ENCODE results near the gene UBE2D2.

UBE2D2 gene

DNA sequence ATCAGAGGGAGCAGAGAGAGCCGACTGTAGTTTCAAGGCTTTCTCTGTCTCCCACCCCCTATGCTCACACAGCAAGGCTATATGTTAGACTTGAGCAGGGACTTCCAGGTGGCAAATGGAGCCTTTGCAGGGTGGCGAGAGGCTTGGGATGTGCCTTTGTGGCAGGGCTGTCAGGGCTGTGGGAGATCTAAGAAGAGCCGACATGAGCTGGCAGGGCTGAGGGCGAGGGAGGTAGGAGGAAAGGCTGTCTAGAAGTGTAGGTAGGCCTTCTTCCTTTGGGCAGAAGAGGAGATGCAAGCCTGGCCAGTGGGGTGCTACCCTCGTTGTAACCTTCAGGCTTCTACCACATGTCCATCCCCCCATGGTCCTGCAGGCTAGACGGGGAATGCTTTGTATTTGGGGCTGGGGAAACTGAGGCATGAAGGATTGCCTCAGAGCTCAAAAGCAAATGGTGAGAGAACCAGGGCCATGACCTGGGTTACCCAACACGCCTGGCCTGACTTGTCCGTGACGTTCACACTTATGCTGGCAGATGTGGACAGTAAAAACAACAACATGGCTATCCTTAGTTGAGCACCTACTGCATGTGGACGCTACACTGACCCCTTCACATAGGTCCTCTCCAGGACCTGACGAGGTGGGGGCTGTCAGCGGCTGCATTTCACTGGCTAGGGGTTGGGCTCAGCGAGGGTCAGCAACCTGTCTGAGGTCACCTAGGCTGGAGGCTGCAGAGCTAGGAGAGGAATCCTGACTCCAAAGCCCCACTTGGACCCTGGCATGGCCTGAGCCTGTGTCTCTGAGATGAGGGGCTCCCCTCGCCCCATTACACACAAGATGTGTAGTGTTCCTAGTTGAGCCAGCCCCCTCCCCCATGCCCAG, 102.3 kb downstream of the UBE2D2 start:
- DNase-seq = no peak

DNA sequence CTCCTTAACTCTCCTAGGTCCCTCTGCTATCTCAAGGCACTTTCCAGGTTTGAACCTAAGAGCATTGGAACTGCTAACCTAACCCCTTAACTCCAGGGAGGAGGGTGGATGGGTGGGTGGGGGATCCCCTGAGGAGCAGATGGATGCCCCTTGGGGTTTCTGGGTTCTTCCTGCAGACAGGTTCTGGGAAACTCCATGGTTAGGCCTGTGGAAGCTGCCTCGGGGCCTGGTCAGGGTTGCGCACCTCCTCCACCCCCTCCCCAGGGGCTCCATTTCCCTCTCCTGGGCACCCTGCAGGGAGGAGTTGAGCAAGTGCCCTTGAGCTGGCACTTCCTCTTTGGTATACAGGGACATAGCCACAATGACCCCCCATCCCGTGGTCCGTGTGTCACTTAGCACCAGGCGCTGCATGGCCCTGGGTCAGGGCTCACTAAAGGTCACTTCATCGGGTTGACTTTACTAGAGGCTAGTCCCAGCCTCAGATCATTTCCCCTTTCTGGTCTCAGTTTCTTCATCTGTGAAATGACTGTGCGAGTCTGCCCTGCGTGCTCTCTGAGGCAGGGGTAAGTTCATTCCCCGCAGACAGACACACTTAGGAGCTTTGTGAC, 103.1 kb downstream of the UBE2D2 start:
- no peak for DNase-seq

DNA sequence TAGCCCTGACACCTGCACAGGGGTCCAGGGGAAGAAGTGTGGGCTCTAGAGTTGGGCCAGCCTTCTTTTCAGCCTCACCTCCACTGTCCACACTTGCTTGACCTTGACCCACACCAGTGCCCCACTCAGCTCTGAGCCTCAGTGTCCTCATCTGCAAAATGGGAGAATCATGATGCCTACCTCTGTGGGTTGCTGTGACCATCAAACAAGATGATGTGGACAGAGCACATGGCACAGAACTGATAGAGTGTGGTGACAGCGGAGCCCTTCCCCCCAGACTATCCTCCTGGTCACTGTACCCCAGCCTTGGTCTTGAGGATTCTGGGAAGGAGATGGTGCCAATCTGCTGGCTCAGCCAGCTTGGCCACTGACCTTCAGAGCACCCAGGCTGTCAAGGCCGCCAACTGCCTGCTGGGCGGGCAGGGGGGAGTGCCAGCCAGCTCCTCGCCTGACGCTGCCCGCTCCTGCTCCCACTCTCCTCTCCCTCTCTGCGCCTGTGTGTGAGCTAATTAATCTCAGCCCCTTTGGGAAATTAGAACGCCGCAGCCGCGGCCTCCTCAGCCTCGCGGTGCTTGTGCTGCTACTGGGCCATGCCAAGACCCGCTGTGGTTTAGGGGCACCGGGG, 103.7 kb downstream of the UBE2D2 start:
- DNase-seq = no peak

DNA sequence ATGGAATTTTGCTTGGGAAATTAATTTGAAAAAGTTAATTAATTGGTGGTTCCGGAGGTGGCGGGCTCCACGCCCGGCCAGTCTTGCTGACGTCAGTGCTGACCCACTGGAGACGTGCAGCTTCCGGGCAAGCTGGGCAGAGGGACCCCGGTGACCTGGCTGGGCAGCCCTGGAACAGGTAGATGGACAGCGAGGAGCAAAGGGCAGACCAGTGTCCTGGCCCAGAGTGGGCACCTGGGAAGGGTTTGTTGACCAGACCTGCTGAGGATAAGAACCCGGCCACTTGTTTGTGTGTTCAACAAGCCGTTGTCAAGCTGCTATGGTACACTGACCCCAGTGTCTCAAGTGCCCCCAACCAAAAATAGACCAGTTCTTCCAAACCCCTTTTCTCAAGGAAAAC, 104.5 kb downstream of the UBE2D2 start:
- DNase-seq = no peak

DNA sequence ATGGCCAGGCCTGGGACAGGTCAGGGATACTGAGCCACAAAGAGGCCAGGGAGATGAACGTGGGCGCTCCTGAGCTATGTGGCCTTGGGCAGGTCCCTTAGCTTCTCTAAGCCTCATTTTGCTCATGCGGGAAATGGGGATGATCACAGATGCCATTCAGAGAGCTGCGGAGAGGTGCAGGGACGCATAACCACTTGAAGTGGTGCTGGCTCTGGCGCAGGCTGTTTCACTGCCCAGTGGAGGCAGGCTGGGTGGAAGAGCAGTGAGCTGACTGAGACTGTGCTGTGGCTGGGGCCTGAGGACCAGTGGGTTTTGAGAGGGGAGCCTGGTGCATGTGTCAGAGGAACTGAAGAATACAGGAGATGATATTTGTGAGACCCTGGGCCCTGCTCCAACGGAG, 105.4 kb downstream of the UBE2D2 start:
- no peak for DNase-seq

DNA sequence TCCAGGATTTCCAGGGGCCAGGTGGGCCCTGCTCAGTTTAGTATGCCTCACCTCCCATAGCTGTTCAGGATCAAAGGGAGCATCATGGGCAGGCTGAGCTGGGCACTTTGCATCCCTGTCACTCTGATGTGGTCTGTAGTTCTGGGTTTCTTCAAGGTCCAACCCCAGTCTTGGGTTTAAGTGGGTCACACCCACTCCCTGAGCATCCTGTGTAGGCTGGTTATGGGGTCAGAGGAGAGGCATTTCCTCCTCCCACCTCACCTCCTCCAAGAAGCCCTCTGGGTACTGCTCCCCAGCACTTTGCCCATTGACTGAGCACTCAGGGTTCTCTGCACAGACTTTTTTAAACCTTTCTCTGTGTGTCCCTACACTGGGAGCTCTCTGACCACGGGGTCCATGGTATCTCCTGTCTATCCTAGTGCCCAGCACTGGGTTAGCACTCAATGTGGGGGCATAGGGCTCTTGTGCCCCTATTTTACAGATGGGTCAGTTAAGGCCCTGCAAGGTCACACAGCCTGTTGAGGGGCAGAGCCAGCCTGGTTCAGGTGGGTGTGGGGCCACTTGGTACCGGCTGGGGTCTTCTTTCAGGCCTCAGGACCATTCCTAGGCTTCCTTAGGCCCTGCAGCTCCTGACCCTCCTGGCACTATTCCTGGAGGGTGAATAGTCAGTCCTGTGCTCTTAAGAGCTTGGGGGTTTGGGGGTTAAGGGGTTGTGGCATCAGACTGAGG, 106.0 kb downstream of the UBE2D2 start:
- DNase-seq = no peak

DNA sequence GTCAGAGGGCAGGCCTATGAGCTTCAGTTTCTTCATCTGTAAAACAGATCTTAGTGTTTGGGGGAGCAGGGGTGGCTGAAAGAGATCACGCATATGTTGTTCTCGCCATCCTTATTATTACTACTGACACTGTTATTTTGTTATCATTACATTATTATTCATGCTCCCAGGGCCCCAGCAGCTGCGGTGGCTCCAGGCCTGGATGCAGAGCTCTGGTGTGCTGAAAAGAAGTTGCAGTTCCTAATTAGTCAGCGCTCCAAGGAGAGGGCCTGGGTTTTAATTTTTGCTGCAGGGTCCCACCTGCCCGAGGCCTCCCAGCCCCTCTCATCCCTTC, 106.6 kb downstream of the UBE2D2 start:
- DNase-seq = no peak

DNA sequence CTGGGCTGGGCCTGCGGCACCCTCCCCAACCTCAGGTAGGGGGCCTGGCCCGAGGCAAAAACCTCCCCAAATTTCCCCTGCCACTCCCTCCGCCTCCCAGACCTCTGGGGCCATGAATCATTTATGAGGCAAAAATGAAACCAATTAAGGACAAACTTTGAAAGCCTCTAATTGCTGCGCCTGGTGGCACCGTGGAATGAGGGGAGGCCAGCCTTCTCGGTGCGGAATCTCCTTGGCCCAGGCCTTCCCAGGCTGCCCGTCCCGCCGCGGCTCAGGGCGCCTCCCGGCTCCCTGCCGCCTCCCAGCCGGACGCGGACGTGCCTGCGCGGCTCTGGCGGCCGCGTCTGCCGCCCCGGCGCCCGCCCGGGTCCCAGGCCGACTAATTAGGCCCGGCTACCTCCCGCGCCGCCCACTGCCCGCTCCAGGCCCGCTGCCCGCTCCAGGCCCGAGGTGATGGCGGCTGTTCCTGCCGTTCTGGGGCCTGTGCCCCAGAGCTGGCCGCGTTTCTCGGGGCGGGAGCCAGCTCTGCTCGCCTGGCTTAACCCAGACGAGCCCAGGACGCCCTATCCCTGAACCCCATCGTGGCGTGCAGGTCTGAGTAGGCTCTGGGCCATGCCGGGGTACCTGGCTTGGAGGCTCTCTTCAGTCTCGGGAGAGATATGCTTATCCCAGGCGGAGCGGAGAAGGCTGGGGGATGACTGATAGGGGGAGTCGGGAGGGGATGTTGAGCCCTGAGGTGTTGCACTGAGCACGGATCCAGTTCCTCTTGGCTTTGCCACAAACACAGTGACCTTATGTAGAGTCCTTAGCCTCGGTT, 107.1 kb downstream of the UBE2D2 start:
- DNase-seq = no peak

DNA sequence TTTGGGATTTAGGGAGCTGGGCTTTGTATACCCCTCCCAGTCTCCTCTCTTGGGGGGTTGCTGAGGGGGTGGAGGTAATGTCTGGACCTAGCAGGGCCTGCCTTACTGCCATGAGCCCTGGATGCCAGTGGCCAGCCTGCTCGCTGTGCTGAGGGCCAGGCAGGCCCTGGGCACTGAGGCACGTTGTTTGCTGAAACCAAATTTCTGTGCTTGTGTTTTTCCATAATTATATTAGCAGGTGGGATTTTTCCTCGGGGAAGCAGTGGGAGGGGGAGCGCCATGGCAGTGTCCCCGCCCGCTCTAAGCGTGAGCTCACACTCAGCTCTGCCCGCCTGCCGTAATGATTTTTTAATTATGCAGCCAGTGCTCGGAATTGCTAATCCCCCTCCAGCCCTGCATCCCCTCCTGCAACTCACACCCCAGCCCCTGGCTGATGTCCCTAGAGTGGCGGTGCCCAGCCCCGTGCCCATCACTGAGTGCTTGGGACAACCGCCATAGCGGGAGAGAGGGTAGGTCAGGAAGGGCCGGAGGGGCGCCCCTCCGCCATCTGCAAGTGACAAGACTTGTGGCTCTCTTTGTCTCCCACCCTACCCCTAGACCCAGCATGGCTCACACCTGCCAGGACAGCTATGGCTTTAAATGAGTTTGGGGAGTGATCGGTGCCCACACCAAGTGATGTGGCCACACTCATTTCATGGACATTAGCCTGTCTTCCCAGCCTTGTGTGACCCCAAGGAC, 108.0 kb downstream of the UBE2D2 start:
- DNase-seq = peak; percentile 14 to 53

DNA sequence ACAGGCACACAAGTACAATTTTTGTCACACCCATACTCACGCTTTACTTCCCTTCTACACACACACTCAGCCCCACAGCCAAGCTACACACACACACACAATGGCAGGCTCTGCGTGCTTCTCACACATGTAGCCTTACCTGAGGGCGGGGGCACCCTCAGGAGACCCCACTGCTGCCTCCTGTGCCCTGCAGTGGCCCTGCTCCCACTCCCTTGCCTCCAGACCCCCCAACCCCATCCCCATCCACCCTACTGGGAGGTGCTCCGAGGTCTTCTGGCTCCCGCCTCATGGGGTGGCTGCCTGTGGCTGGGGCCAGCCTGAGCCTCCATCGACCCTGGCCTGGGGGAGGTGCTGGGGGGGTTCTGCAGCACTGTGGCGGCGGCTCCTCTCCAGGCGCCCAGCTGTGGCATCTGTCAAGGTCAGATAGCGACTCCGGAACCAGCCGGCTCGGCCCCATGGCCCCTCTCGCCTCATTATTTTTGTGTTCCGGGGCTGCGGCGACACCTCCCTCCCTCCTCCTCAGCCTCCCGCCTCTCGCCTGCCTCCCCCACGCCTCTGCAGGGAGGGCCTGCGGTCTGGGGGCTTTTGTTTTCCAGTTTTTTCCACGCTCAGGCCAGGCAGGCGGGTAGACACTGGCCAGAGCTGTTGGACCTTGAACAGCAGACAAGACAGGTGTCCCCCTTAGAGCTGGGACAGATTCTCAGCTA, 108.7 kb downstream of the UBE2D2 start:
- DNase-seq = peak in 1 of 2 experiments; percentile 65

DNA sequence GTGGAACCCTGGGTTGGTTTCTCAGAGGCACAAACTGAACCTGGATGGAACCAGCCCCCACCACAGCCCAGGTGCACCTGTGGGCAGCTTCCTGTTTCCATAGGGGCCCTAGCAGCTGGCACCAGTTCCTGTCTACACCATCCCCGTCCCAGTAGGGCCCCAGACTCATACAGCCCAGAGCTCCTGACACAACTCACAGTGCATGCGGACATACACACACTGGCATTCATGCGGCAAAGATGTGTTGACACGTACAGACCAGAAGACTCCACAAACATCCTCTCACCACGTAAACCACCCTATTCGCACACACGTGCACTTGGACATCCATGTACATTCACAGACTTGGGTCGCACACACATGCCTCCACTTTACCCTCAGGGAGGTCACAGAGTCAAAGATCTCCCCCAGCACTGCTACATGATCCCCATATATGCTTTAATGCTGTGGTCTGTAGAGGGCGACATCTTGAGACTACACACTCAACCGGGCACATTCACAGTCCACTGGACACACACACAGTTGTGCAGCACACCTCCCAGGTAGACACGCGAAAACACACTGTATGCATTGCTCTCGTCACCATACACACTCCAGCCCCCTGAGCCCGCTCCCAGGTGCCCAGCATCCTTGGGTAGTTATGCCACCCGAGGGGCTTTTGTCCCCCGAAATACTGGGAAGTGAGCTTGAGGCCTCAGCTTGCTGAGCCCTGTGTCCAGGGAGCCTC, 109.4 kb downstream of the UBE2D2 start:
- DNase-seq = peak; percentile 49 to 85

DNA sequence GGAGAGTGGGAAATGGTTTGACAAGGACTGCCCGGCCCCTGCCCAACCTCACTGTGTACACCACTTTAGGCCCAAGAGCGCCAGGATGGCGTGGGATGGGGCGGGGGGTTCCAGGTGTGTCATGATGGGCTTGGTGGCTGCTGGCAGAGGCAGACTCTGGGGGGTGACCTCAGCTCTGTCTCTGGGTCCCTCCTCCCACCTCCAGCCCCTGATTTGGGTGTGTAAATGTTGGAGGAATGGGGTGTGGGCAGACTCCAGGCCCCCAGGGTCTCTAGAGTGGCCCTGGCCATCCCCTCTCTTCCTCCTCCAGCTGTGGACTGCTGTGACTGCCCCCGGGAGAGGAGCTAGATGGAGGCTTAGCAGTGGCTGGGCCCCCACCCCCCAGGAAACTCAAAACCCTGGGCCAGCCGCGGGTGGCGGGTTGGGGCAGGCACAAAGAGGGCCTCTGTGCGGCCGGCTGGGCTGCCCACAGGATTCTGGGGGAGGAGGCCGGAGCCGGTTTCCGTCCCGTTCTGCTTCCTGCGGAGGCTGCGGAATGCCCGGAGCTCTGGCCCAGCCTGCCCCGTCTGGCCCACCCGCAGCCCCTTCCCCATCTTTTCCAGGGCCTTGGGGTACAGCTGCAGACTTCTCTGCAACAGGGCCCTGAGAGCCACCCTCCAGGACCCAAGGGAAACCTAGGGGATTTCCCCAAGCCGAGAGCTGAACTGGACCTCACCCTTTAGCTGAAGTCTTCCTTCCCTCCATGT, 110.1 kb downstream of the UBE2D2 start:
- DNase-seq = no peak

DNA sequence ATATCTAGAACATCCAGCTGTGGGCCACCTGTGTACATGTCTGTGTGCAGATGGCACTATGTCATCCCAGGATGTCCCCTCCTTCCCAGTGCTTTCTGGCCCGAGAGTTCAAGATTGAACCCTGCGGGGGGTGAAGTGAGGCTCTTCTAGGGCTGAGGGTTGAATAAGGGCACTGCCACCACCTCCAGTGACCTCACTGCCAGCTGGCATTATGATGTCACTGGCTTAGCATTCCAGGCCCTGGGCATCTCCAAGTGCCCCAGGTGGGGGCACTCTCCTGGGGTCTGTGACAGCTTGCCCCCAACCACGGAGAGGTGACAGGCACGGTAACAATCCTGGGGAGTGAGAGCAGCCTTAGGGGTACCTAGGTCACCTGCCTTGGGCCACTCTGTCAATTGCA, 114.1 kb downstream of the UBE2D2 start:
- DNase-seq = no peak

DNA sequence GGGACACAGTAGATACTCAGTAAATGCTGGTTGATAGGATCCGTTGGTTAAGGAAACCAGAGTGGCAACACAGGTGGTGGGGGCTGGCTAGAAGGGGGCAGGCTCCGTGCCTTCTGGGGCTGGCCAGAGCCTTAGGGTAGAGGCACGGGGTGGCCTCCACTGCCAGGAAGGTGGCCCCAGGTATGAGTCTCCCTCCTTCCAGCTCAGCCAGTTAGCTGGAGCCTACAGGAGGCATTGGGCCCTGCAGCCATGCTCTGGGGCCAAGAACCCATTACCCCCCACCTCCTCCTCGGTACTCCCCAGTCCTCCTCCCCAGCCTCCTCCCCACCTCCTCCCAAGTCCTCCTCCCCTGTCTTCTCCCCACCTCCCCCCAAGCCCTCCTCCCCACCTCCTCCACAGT, 114.7 kb downstream of the UBE2D2 start:
- DNase-seq = no peak

DNA sequence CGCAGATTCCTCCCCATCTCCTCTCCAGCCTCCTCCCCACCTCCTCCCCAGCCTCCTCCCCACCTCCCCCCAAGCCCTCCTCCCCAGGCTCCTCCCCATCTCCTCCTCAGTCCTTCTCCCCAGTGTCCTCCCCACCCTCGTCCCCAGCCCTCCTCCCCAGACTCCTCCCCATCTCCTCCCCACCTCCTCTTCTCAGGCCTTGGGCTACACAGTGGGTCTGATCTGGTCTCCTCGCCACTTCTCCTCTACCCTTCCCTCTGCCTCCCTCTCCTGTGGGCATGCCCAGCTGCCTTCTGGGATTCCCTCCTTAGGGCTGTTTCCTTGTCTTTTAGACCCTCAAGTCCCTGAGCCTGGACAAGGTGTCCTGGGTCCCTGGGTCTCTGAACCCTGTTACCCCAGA, 115.3 kb downstream of the UBE2D2 start:
- DNase-seq = no peak

DNA sequence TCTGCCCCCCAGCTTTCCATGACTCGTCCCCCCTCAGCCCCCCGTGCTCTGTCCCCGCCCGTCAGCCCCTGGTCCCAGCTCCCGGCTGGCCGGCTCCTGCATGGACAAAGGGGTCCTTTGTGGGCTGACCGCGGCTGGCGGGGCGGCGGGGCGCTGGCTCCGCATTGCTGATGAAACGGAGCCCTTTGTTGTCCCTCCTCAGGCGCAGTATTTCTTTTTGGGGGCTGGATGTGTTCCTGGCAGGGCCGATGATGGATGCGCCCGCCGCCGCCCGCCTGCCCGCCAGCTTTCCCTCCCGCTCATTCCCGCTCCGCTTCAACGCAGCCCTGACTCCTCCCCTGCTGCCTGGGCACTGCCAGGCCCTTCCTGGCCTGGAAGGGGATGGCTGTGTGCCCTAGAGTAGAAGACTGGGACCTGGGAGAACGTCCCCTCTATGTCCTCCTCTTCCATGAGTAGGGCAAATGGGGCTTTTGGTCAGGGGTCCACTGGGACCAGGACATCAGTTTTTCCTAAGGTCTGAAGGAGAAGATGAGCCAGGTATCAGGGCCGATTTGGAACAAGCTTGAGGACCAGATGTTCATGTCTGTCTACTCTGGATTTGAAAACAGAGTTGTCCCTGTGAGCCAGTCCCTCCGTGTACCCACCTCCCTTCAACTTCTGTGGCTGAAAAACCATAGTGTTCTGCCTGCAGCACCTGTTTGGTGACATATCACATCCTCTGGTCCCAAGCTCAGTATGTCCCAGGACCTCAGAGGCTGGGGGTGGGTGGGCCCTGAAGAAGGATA, 116.0 kb downstream of the UBE2D2 start:
- DNase-seq = no peak
